Measurements from ENCODE around the gene VARS1. TPM values are rescaled to one million over a fixed set of nuclear protein-coding genes. Genes with fewer than 3 reads are reported as not detected.
A peak's percentile ranks its signal among the peaks of the same experiment; 100 is the strongest.
"Not testable (repeated sequence)": the region's sequence is repeated elsewhere in the genome, so short reads cannot be mapped to it uniquely, and the experiment has no call there.

Gene VARS1
- total RNA-seq, 2 experiments from 2014 or later, result 43.9 to 44.2 TPM

- H3K4me3 Mint-ChIP-seq, result peak overlapping the region; percentile 78
- H3K36me3 Mint-ChIP-seq (ENCODE audit: low read depth), result peaks cover 41% of the 10 kb centered on the region
- peak overlapping the region; percentile 54 for H3K27ac Mint-ChIP-seq
- ChIA-PET CTCF (interaction anchor here (1.7 to 2.4 kb wide), 3 partner anchors 12 to 141 kb away, joined by 4 to 27 read pairs (median 9); partner anchors contain the start of genes DDAH2 and LSM2), POLR2A (interaction anchor here (0.6 to 3.2 kb wide), 8 partner anchors 12 to 142 kb away, joined by 3 to 28 read pairs (median 11); partner anchors contain the start of genes BAG6, HSPA1A, HSPA1B and HSPA1L)
- ATAC-seq (ENCODE audit: poor library complexity), result no peak
- peak in 2 of 14 experiments; percentile 45 to 47 for DNase-seq
- peaks cover 11% of the 10 kb centered on the region for H3K36me3 ChIP-seq (ENCODE audit: insufficient read depth, low read length)
- H3K4me3 ChIP-seq (ENCODE audit: low read length), result peak overlapping the region; percentile 77
- H3K4me1 ChIP-seq (ENCODE audit: insufficient read depth, low read length), result peaks cover 51% of the 10 kb centered on the region
- H3K4me1 Mint-ChIP-seq (ENCODE audit: low read depth), result peaks cover 42% of the 10 kb centered on the region
- no peaks in the 10 kb centered on the region for H3K9me3 ChIP-seq (ENCODE audit: control insufficient read depth in 1 of 2, insufficient read depth in 1 of 2, low read length in 2 of 2)
- no peak for TF ChIP-seq CTCF (IDR thresholded peaks at IDR 0.05)
- no peaks in the 10 kb centered on the region for H3K9me3 Mint-ChIP-seq
- H3K27ac ChIP-seq (ENCODE audit: low read depth in 1 of 2, low read length in 2 of 2), result peak overlapping the region; percentile 70 to 90
- no peaks in the 10 kb centered on the region for H3K27me3 Mint-ChIP-seq
- no peaks in the 10 kb centered on the region for H3K27me3 ChIP-seq (ENCODE audit: control insufficient read depth in 1 of 2, insufficient read depth in 2 of 2, low read length in 2 of 2)
- intact Hi-C loops (cut with DNase I, micrococcal nuclease), result loop anchor here (2.0 kb wide), 4 partner anchors 20 to 64 kb away; partner anchors contain the start of genes HSPA1A (in 1 of the 2), HSPA1B (in 1 of the 2) and HSPA1L (in 1 of the 2)
Observed at GRCh38 chr6:31794294-31794865, 1.2 kb downstream of the VARS1 start.

GRCh38 chr6:31793927-31794245 is 1.7 kb downstream of the VARS1 start:
- H3K4me3 ChIP-seq (ENCODE audit: low read length); H3K9me3 Mint-ChIP-seq; ATAC-seq (ENCODE audit: poor library complexity); CTCF ChIA-PET; H3K27me3 ChIP-seq (ENCODE audit: control insufficient read depth in 1 of 2, insufficient read depth in 2 of 2, low read length in 2 of 2); H3K27me3 Mint-ChIP-seq; H3K9me3 ChIP-seq (ENCODE audit: control insufficient read depth in 1 of 2, insufficient read depth in 1 of 2, low read length in 2 of 2); DNase-seq; H3K27ac ChIP-seq (ENCODE audit: low read depth in 1 of 2, low read length in 2 of 2): not testable (repeated sequence)
- peaks cover 13% of the 10 kb centered on the region for H3K36me3 ChIP-seq (ENCODE audit: insufficient read depth, low read length)
- peak overlapping the region; percentile 79 for H3K27ac Mint-ChIP-seq
- intact Hi-C loops (cut with DNase I, micrococcal nuclease), result loop anchor here (2.0 kb wide), 4 partner anchors 21 to 63 kb away; partner anchors contain the start of genes HSPA1A (in 1 of the 2), HSPA1B (in 1 of the 2) and HSPA1L (in 1 of the 2)
- H3K4me1 Mint-ChIP-seq (ENCODE audit: low read depth), result peaks cover 42% of the 10 kb centered on the region
- peaks cover 52% of the 10 kb centered on the region for H3K4me1 ChIP-seq (ENCODE audit: insufficient read depth, low read length)
- H3K4me3 Mint-ChIP-seq, result peak overlapping the region; percentile 78
- POLR2A ChIA-PET, result interaction anchor here (0.6 kb wide), 1 partner anchor 141 kb away, joined by 3 read pairs; the partner anchor contains the start of gene BAG6
- H3K36me3 Mint-ChIP-seq (ENCODE audit: low read depth), result peaks cover 46% of the 10 kb centered on the region

- DNase-seq, result peak in 1 of 14 experiments; percentile 49
- no peaks in the 10 kb centered on the region for H3K27me3 Mint-ChIP-seq
- H3K4me1 Mint-ChIP-seq (ENCODE audit: low read depth), result peaks cover 36% of the 10 kb centered on the region
- H3K4me3 ChIP-seq (ENCODE audit: low read length), result no peak overlapping the region
- no peak overlapping the region for H3K4me3 Mint-ChIP-seq
- H3K27me3 ChIP-seq (ENCODE audit: control insufficient read depth in 1 of 2, insufficient read depth in 2 of 2, low read length in 2 of 2), result no peaks in the 10 kb centered on the region
- ChIA-PET POLR2A (no interaction called here), CTCF (no interaction called here)
- H3K27ac ChIP-seq (ENCODE audit: low read depth in 1 of 2, low read length in 2 of 2), result no peak overlapping the region
- ATAC-seq (ENCODE audit: poor library complexity), result no peak
- peaks cover 45% of the 10 kb centered on the region for H3K4me1 ChIP-seq (ENCODE audit: insufficient read depth, low read length)
- H3K27ac Mint-ChIP-seq, result no peak overlapping the region
- no peak for TF ChIP-seq CTCF (IDR thresholded peaks at IDR 0.05)
- no peaks in the 10 kb centered on the region for H3K9me3 ChIP-seq (ENCODE audit: control insufficient read depth in 1 of 2, insufficient read depth in 1 of 2, low read length in 2 of 2)
- intact Hi-C loops (cut with DNase I, micrococcal nuclease), result no loop called here
- no peaks in the 10 kb centered on the region for H3K9me3 Mint-ChIP-seq
- H3K36me3 Mint-ChIP-seq (ENCODE audit: low read depth), result peaks cover 45% of the 10 kb centered on the region
- H3K36me3 ChIP-seq (ENCODE audit: insufficient read depth, low read length), result peaks cover 13% of the 10 kb centered on the region
Observed at GRCh38 chr6:31792761-31793171, 2.8 kb downstream of the VARS1 start.
